GM18511 (cell line): Measurements from ENCODE around the gene ADRA2A.

Experiments
- ATAC-seq: cut with Tn5 transposase; IDR thresholded peaks from one replicate; pipeline ENCODE4 v1.9.1; 2021; ENCODE audit warnings: mild to moderate bottlenecking, moderate library complexity; ENCODE audit not compliant: unreplicated experiment

ADRA2A gene

GRCh38 chr10:111076682-111077478 is at the start of gene ADRA2A:
Gene ADRA2A, plus strand, starts transcription at chr10:111077029. Its CDS starts 968 bp downstream, at chr10:111077997.
- peak; percentile 38 for ATAC-seq

- peak; percentile 67 for ATAC-seq
These were observed 46.6 kb upstream of the ADRA2A start for GRCh38 chr10:111030042-111030750.

GRCh38 chr10:111034598-111035310 is 42.1 kb upstream of the ADRA2A start:
- ATAC-seq, result no peak

GRCh38 chr10:111035542-111035941 is 41.3 kb upstream of the ADRA2A start:
- ATAC-seq, result no peak

- no peak for ATAC-seq
These were observed 39.0 kb upstream of the ADRA2A start for GRCh38 chr10:111037858-111038257.

GRCh38 chr10:111039522-111039921 is 37.3 kb upstream of the ADRA2A start:
- no peak for ATAC-seq

GRCh38 chr10:111057006-111057405 is 19.8 kb upstream of the ADRA2A start:
- no peak for ATAC-seq

- no peak for ATAC-seq
These were observed 13.4 kb upstream of the ADRA2A start for GRCh38 chr10:111063471-111063870.

- no peak for ATAC-seq
These were observed 4.6 kb upstream of the ADRA2A start for GRCh38 chr10:111072232-111072631.

- ATAC-seq, result peak; percentile 17
These were observed 1.1 kb upstream of the ADRA2A start for GRCh38 chr10:111075577-111076185.

GRCh38 chr10:111076191-111076681 is 593 bp upstream of the ADRA2A start:
- peak; percentile 82 for ATAC-seq

- no peak for ATAC-seq
These were observed 603 bp downstream of the ADRA2A start for GRCh38 chr10:111077479-111077784.

- no peak for ATAC-seq
These were observed 1.1 kb downstream of the ADRA2A start for GRCh38 chr10:111077785-111078504.

- no peak for ATAC-seq
These were observed 1.8 kb downstream of the ADRA2A start for GRCh38 chr10:111078505-111079185.

GRCh38 chr10:111079241-111079760 is 2.5 kb downstream of the ADRA2A start:
- no peak for ATAC-seq

GRCh38 chr10:111079781-111080180 is 3.0 kb downstream of the ADRA2A start:
- no peak for ATAC-seq

- no peak for ATAC-seq
These were observed 3.4 kb downstream of the ADRA2A start for GRCh38 chr10:111080224-111080623.

GRCh38 chr10:111081595-111081994 is 4.8 kb downstream of the ADRA2A start:
- no peak for ATAC-seq

GRCh38 chr10:111082102-111082975 is 5.5 kb downstream of the ADRA2A start:
- ATAC-seq, result no peak
